HL-60 (cell line): ENCODE data around the gene PLEKHO1.

Experiments
- CTCF ChIP-seq: IDR thresholded peaks from one replicate; pipeline ENCODE4 v1.5.1; 2011; ENCODE audit warnings: low read length, control low read depth, inconsistent platforms; ENCODE audit not compliant: insufficient read depth
- POLR2AphosphoS5 ChIP-seq: IDR thresholded peaks from 2 replicates; pipeline ENCODE4 v1.6.1; 2012; ENCODE audit warnings: low read depth
- REST ChIP-seq: IDR thresholded peaks from 2 replicates; pipeline ENCODE4 v1.6.1; 2012; ENCODE audit warnings: low read depth; ENCODE audit not compliant: insufficient replicate concordance
- SPI1 ChIP-seq: IDR thresholded peaks from 2 replicates; pipeline ENCODE4 v1.6.1; 2012; ENCODE audit warnings: low read depth, mild to moderate bottlenecking, borderline replicate concordance

- no peak for TF ChIP-seq POLR2AphosphoS5
- TF ChIP-seq CTCF: no peak
- TF ChIP-seq REST: no peak
- TF ChIP-seq SPI1: peak; percentile 13; the same call in 1 of the 2 replicates
These were observed 37.3 kb downstream of the PLEKHO1 start for GRCh38 chr1:150186789-150187559.
